Psoas muscle (tissue), 8 donors: ENCODE data around the gene FIGNL1. TPM values are rescaled to one million over a fixed set of nuclear protein-coding genes. Genes with fewer than 3 reads are reported as not detected.
A peak's percentile ranks its signal among the peaks of the same experiment; 100 is the strongest.

Source experiments
- ATAC-seq, 4 donors: fragments of 200-7000 bp; cut with Tn5 transposase; one replicate each; pipeline ENCODE4 v1.9.1; 2020; ENCODE audit warnings: moderate library complexity in 3 of 4, mild to moderate bottlenecking in 2 of 4
- DNase-seq, 2 donors: peaks; one replicate each; pipeline ENCODE4 v3.0.0-alpha.2; 2020
- H3K27ac ChIP-seq: fragments of 200-600 bp; one replicate; pipeline ENCODE4 v1.8.0; 2022
- H3K27me3 ChIP-seq, 3 donors: fragments of 200-600 bp in 1 of 3; one replicate each; pipeline versions ENCODE4 v1.6.1 to v1.8.0; 2013 to 2022; ENCODE audit warnings: low read length in 2 of 3, mild to moderate bottlenecking in 2 of 3, moderate library complexity in 1 of 3; ENCODE audit not compliant: insufficient read depth in 3 of 3
- H3K36me3 ChIP-seq, 2 donors: fragments of 200-600 bp in 1 of 2; one replicate each; pipeline versions ENCODE4 v1.6.1 to v1.8.0; 2013 to 2022; ENCODE audit warnings: low read depth in 1 of 2, mild to moderate bottlenecking in 1 of 2, moderate library complexity in 1 of 2; ENCODE audit not compliant: insufficient read depth in 1 of 2
- H3K4me1 ChIP-seq: fragments of 200-600 bp; one replicate; pipeline ENCODE4 v1.8.0; 2022
- H3K4me3 ChIP-seq: fragments of 200-600 bp; one replicate; pipeline ENCODE4 v1.8.0; 2022; ENCODE audit warnings: mild to moderate bottlenecking
- H3K9me3 ChIP-seq: fragments of 200-600 bp; one replicate; pipeline ENCODE4 v1.8.0; 2022
- WGBS, 3 donors: extraction: QIAGEN DNeasy Blood & Tissue Kit; methylation state at CpG; one replicate each; pipeline versions ENCODE4 v1.1.6 to v1.1.7; 2013; 5-methylcytosine and 5-hydroxymethylcytosine counted together
- intact Hi-C, 2 donors: fragments of 100-400 bp; cut with DNase I; formaldehyde crosslinking; loops; one replicate each; pipeline versions ENCODE4 v1.11.0 to v1.14.2; 2022
- polyA plus RNA-seq, 3 donors: library from polyadenylated mRNA; stranded (reverse); fragments of 200-250 nt; gene quantifications; one replicate each; pipeline ENCODE4 v1.2.3, GENCODE V29; 2013
- total RNA-seq, 4 donors: library from RNA; stranded (reverse); fragmentation: NEBNext Ultra II Directional in 2 of 4; extraction: Animal tissue kit (Norgen Biotek cat#: 25700) in 2 of 4; gene quantifications; one replicate each; pipeline versions ENCODE4 v1.2.1 to v1.2.4, GENCODE V29; 2021 to 2023
- TF ChIP-seq, protein P1 (sequence below): fragments of 200-600 bp; IDR thresholded peaks from one replicate; pipeline ENCODE4 v1.8.0; 2022; ENCODE audit warnings: antibody characterized with exemption
- donor health status: healthy with polysubstance abuse.
- donor health status: DM: no; HTN: no; CAD: no; lungs with moderate emphysema.
- donor health status: Bipolar disorder and iron deficiency.
- donor health status: healthy.
- donor health status: DM: yes; HTN: yes; CAD: no.
- donor health status: DM: no; HTN: no; CAD: no.
- donor health status: DM: no; HTN: no; CAD: no.
- donor health status: DM: yes; HTN: yes; CAD: no.

The FIGNL1 gene
- total and polyA plus RNA-seq, 7 donors, result 2.7 to 13.4 (median 7.9) TPM

DNA sequence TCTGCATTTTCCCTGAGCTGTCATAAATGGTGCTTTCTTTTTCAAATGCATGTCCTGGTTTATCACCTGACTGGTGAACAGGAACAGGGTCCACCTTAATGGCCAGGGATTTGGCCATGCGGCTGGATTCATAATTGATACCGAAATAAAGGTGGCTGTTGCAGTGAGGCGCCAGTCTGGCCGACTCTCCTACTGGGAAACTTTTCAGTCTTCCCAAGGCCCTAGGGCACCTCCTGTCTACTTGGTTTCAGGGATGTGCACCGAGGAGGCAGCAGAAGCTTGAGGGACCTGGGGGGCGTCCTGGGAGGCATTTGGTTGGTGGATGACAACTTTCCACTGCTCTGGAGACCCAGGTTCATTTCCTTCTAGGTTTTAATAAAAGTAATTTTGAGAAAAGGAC is 46.4 kb upstream of the FIGNL1 start:
- intact Hi-C loops, result no loop called here
- no peak for DNase-seq
- 67 to 75% (median 69%) methylated on average over 6 of the region's 6 CpGs for WGBS, 3 donors
- no peaks in the 10 kb centered on the region for H3K9me3 ChIP-seq
- no peaks in the 10 kb centered on the region for H3K36me3 ChIP-seq
- H3K27ac ChIP-seq, result no peak overlapping the region
- no peak overlapping the region for H3K4me3 ChIP-seq
- TF ChIP-seq, protein P1, sequence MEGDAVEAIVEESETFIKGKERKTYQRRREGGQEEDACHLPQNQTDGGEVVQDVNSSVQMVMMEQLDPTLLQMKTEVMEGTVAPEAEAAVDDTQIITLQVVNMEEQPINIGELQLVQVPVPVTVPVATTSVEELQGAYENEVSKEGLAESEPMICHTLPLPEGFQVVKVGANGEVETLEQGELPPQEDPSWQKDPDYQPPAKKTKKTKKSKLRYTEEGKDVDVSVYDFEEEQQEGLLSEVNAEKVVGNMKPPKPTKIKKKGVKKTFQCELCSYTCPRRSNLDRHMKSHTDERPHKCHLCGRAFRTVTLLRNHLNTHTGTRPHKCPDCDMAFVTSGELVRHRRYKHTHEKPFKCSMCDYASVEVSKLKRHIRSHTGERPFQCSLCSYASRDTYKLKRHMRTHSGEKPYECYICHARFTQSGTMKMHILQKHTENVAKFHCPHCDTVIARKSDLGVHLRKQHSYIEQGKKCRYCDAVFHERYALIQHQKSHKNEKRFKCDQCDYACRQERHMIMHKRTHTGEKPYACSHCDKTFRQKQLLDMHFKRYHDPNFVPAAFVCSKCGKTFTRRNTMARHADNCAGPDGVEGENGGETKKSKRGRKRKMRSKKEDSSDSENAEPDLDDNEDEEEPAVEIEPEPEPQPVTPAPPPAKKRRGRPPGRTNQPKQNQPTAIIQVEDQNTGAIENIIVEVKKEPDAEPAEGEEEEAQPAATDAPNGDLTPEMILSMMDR, result no peak
- H3K27me3 ChIP-seq, result no peaks in the 10 kb centered on the region
- H3K4me1 ChIP-seq, result peaks cover 10% of the 10 kb centered on the region
- no peak for ATAC-seq

DNA sequence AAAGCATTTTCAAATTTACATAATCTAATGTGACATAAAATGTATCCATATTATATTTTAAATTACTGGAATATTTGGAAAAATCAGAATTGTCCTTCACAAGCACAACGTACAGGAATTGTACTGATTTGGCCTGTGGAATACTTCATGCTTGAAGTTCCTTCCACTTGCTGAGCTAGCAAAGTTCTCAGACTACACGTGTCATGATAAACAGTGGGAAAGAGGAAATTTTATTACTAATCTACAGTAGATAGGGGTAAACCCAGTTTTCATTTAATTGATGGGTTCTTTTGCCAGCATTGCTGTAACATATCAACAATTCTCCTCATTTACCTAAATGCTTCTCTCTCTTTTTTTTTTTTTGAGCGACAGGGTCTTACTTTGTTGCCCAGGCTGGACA is 45.6 kb upstream of the FIGNL1 start:
- intact Hi-C loops, result no loop called here
- TF ChIP-seq, protein P1, result no peak
- DNase-seq, result no peak
- Histone ChIP-seq H3K4me1 (peaks cover 3% of the 10 kb centered on the region), H3K36me3 (no peaks in the 10 kb centered on the region), H3K4me3 (no peak overlapping the region), H3K9me3 (no peaks in the 10 kb centered on the region), H3K27ac (no peak overlapping the region), H3K27me3 (no peaks in the 10 kb centered on the region)
- WGBS, 3 donors, result 52 to 70% (median 59%) methylated on average over 3 of the region's 3 CpGs
- ATAC-seq, result no peak

DNA sequence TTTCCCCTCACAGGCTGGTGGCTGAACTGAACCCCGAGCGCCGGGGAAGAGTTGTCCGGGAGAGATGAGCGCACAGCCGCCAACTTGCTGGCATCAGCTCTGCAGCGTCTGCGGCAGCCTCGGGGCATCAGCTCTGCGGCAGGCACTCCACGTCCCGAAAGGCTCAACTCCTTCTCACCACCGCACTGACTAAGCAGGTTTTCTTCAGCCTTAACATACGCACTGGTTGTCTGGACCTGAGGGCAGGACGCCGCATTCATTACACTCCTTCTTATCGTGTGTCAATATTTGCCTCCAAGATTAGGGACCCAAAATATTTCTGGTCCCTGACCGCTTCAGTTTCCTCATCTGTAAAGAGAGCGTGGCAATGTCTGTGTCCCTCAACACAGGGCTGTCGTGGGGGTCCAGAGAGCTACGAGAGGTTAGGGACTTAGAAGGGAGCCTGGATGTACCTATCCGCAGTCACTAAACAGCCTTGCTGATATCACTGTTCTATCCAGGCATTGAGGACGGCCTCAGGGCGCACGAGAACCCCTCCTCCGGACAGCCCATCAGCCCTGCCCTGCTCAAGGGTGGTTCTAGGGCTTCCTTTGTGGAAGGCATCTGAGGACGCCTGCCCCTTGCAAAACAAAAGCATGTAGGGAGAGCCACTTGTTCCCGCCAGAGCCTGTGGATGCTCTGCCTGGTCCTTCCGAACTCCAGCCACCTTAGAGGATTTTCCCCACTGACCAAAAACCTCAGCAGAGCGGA is 42.8 kb upstream of the FIGNL1 start:
- no peaks in the 10 kb centered on the region for H3K4me1 ChIP-seq
- no peaks in the 10 kb centered on the region for H3K27me3 ChIP-seq
- no peak for DNase-seq
- no peak overlapping the region for H3K4me3 ChIP-seq
- no peaks in the 10 kb centered on the region for H3K36me3 ChIP-seq
- TF ChIP-seq, protein P1, result no peak
- 96 to 97% (median 97%) methylated on average over 30 of the region's 30 CpGs for WGBS, 3 donors
- no peak for ATAC-seq
- intact Hi-C loops, result no loop called here
- no peak overlapping the region for H3K27ac ChIP-seq
- H3K9me3 ChIP-seq, result no peaks in the 10 kb centered on the region

DNA sequence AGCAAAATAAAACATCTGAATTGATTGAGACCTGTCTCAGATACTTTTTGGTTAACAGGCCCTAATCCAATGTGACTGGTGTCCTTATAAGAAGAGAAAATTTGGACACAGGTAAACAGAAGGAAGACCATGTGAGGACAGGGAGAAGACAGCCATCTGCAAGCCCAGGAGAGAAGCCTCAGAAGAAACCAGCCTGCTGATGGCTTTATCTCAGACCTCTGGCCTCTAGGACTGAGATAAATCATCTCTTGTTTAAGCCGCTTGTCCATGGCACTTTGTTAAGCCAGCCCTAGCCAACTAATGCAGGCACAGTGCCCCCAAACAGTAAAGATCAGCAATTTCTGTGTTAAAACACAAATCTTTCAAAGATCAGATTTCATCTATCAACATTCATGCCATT is 41.8 kb upstream of the FIGNL1 start:
- Histone ChIP-seq H3K4me3 (no peak overlapping the region), H3K4me1 (no peaks in the 10 kb centered on the region), H3K27me3 (no peaks in the 10 kb centered on the region), H3K9me3 (no peaks in the 10 kb centered on the region), H3K27ac (no peak overlapping the region), H3K36me3 (no peaks in the 10 kb centered on the region)
- WGBS, 3 donors, result 60 to 93% (median 63%) methylated on average over 1 of the region's 1 CpG
- DNase-seq (no peak), ATAC-seq (peak in 1 of 4 donors; percentile 42)
- intact Hi-C loops, result no loop called here
- TF ChIP-seq, protein P1, result no peak

DNA sequence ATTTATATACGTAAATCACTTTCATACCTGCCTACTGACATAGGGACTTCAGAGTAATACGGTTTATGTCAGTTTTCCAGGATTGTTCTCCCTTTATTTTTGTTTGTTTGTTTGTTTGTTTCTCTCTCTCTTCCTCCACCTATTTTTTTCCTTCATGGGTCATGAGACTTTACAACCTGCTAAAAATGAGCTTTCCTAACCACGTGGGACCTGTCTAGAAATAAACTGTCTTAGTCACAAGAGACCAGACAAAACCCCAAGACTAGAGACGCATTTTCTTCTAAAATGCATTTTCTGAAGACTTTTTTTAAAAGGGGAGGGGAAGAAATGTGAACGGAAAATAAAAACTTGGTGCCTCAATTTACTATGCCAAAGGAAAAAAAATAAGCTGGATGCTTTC is 41.1 kb upstream of the FIGNL1 start:
- H3K27me3 ChIP-seq, result no peaks in the 10 kb centered on the region
- no peaks in the 10 kb centered on the region for H3K36me3 ChIP-seq
- H3K4me1 ChIP-seq, result no peaks in the 10 kb centered on the region
- H3K27ac ChIP-seq, result no peak overlapping the region
- H3K4me3 ChIP-seq, result no peak overlapping the region
- TF ChIP-seq, protein P1, result no peak
- no peaks in the 10 kb centered on the region for H3K9me3 ChIP-seq
- ATAC-seq, result peak in 2 of 4 donors; percentile 68 to 87
- intact Hi-C loops, result no loop called here
- DNase-seq, result no peak
- WGBS, 3 donors, result 40 to 69% (median 56%) methylated on average over 5 of the region's 5 CpGs
